NT2/D1 (cell line): Measurements from ENCODE around the gene PICALM.

Experiments
- YY1 ChIP-seq: IDR thresholded peaks from 2 replicates; pipeline ENCODE4 v1.6.1; 2011; ENCODE audit not compliant: insufficient read length, insufficient read depth
- ZNF274 ChIP-seq: IDR thresholded peaks from 2 replicates; pipeline ENCODE4 v1.6.1; 2011; ENCODE audit warnings: mild to moderate bottlenecking, low read depth, low read length

DNA sequence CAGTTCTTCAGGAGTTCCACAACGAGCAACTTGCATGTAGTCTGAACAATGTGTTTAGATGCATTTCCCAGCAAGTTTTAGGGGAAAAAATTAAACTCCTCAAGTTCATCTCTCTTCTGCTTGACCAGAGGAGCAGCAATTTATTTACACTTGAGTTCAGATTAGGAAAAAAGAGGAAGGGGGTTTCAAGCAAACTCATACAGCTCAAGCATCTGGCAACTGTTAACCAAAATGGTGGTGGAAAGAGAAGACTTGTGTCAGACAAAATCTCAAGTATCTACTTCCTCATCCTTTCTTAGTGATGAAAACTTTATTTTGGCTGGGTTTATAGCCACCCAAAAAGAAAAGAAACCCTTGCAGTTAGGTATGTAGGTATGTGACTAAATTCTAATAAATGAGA, 29.1 kb upstream of the PICALM start:
- no peak for TF ChIP-seq YY1
- no peak for TF ChIP-seq ZNF274
